Measurements from ENCODE around the gene ABCG2. TPM values are rescaled to one million over a fixed set of nuclear protein-coding genes. Genes with fewer than 3 reads are reported as not detected.

Gene ABCG2
- under 1 TPM; 0.39 to 0.81 TPM for polyA plus RNA-seq

DNA sequence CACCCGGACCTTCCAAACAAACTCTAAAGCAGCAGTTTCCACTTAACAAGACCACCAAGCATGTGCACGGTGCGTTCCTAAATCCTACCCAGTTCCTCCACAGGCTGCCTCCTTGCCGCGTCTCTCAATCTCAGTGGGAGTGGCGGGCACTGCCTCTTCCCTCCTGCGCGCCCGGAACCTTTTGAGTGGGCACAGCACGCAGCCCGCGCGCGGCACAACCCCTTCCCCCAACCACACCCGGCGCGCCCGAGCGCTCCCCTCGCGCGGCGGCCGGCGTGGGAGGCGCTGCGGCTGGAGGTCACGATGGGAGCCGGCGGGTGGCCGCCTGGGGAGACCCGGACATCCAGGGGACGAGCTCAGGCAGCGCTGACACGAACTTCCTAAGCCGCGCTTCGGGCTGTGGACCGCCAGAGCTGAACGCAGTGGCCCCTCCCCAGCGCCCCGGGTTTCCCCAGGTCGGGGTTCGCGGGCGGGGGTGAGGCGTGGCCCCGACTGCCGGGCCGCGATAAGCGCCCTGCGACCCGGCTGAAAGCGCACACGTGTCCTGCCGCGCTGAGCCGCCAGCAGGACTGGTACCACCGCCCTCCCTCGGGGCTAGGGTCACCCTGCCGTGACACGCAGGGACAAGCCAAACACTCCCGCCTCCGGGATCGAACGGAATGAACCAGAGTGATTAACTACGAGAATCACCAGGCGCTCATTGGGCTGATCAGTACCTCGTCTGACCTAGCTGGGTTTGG is at the start of gene ABCG2:
ABCG2 (minus strand) TSS at position 151 of the 740 bp plus-strand sequence. CDS start 18,644 bp downstream, outside the sequence.
- WGBS, 2 donors = 1% methylated on average over 52 to 70 of the region's 70 CpGs
- Histone ChIP-seq H3K27me3 (ENCODE audit: control insufficient read depth in 1 of 2, insufficient read depth in 2 of 2, low read length in 2 of 2) (no peaks in the 10 kb centered on the region), H3K4me3 (ENCODE audit: low read depth in 1 of 2, low read length in 2 of 2) (peak within 1 kb of the TSS; percentile 55 to 57), H3K36me3 (ENCODE audit: control insufficient read depth in 2 of 2, insufficient read depth in 2 of 2, low read length in 1 of 2) (no peaks in the 10 kb centered on the region), H3K9me3 (ENCODE audit: control insufficient read depth in 2 of 2, insufficient read depth in 1 of 2, low read depth in 1 of 2, low read length in 1 of 2) (no peaks in the 10 kb centered on the region), H3K4me1 (ENCODE audit: control insufficient read depth in 2 of 2, insufficient read depth in 2 of 2, low read length in 1 of 2) (no peaks in the 10 kb centered on the region), H3K27ac (ENCODE audit: low read depth in 2 of 2, low read length in 1 of 2) (peak within 1 kb of the TSS in 1 of 2 donors; percentile 34)

DNA sequence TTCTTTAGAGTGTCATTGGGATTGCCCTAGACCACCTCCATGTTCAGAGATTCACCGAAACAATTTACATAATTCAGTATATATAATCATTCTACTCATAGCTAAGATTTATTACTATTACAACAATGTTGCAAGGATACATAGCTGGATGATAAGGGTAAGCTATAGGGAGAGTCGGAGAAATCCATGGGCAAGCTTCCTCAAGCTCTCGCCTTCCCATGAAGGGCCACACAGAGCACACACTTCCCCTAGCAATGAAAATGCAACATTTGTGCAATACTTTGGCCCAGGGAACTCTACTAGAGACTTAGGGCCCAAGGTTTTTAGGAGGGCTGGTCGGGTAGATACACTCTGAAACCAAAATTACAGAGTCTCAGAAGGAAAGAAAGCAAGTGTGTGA is 49.7 kb upstream of the ABCG2 start:
- H3K4me3 ChIP-seq (ENCODE audit: low read depth in 1 of 2, low read length in 2 of 2) = no peak overlapping the region
- no peak overlapping the region for H3K27ac ChIP-seq (ENCODE audit: low read depth in 2 of 2, low read length in 1 of 2)
- no peaks in the 10 kb centered on the region for H3K9me3 ChIP-seq (ENCODE audit: control insufficient read depth in 2 of 2, insufficient read depth in 1 of 2, low read depth in 1 of 2, low read length in 1 of 2)
- H3K4me1 ChIP-seq (ENCODE audit: control insufficient read depth in 2 of 2, insufficient read depth in 2 of 2, low read length in 1 of 2) = no peaks in the 10 kb centered on the region
- 72% methylated on average over 4 of the region's 4 CpGs for WGBS, 2 donors
- H3K27me3 ChIP-seq (ENCODE audit: control insufficient read depth in 1 of 2, insufficient read depth in 2 of 2, low read length in 2 of 2) = no peaks in the 10 kb centered on the region
- H3K36me3 ChIP-seq (ENCODE audit: control insufficient read depth in 2 of 2, insufficient read depth in 2 of 2, low read length in 1 of 2) = no peaks in the 10 kb centered on the region

DNA sequence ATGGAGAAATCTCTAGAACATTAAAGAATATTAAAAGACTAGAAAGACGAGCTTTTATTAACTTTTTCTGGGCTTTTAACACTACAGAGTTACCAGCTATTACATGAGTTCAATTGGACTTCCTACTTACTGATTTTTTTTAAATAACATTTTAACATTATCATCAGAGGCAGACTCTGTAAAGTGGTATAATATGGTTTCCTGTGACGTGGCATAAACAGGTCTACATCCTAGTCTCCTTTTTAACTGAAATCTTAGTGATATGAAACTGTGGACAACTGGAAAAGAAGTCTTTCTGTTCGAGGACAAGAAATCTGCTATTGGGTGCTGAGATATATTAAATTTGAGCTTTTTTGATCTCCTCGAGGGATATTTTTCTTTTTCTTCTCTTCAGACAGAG is 48.7 kb upstream of the ABCG2 start:
- no peaks in the 10 kb centered on the region for H3K27me3 ChIP-seq (ENCODE audit: control insufficient read depth in 1 of 2, insufficient read depth in 2 of 2, low read length in 2 of 2)
- no peaks in the 10 kb centered on the region for H3K36me3 ChIP-seq (ENCODE audit: control insufficient read depth in 2 of 2, insufficient read depth in 2 of 2, low read length in 1 of 2)
- H3K9me3 ChIP-seq (ENCODE audit: control insufficient read depth in 2 of 2, insufficient read depth in 1 of 2, low read depth in 1 of 2, low read length in 1 of 2) = no peaks in the 10 kb centered on the region
- H3K4me3 ChIP-seq (ENCODE audit: low read depth in 1 of 2, low read length in 2 of 2) = no peak overlapping the region
- 72 to 74% methylated on average over 4 of the region's 4 CpGs for WGBS, 2 donors
- no peak overlapping the region for H3K27ac ChIP-seq (ENCODE audit: low read depth in 2 of 2, low read length in 1 of 2)
- H3K4me1 ChIP-seq (ENCODE audit: control insufficient read depth in 2 of 2, insufficient read depth in 2 of 2, low read length in 1 of 2) = no peaks in the 10 kb centered on the region

DNA sequence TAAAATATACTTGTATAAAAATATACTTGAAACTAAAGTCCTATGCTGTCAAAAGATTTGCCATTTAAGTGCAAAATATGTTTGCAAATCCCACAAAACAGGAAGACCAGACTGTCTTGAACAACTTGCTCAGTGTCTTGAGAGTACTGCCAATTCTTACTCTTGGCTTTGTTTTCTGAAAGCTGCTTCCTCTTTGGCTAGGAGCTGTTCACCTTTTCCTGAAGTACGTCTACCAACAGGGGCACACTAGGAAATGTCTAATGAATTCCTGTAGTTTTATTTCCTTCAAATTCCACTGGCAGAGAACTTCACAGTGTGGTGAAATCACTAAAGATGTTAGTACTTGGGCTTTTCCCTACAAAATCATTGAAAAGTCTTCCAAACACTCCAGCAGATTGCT is 46.4 kb upstream of the ABCG2 start:
- Histone ChIP-seq H3K4me1 (ENCODE audit: control insufficient read depth in 2 of 2, insufficient read depth in 2 of 2, low read length in 1 of 2) (no peaks in the 10 kb centered on the region), H3K36me3 (ENCODE audit: control insufficient read depth in 2 of 2, insufficient read depth in 2 of 2, low read length in 1 of 2) (no peaks in the 10 kb centered on the region), H3K9me3 (ENCODE audit: control insufficient read depth in 2 of 2, insufficient read depth in 1 of 2, low read depth in 1 of 2, low read length in 1 of 2) (no peaks in the 10 kb centered on the region), H3K27me3 (ENCODE audit: control insufficient read depth in 1 of 2, insufficient read depth in 2 of 2, low read length in 2 of 2) (no peaks in the 10 kb centered on the region), H3K4me3 (ENCODE audit: low read depth in 1 of 2, low read length in 2 of 2) (no peak overlapping the region), H3K27ac (ENCODE audit: low read depth in 2 of 2, low read length in 1 of 2) (no peak overlapping the region)
- 20 to 21% methylated on average over 1 of the region's 1 CpG for WGBS, 2 donors

DNA sequence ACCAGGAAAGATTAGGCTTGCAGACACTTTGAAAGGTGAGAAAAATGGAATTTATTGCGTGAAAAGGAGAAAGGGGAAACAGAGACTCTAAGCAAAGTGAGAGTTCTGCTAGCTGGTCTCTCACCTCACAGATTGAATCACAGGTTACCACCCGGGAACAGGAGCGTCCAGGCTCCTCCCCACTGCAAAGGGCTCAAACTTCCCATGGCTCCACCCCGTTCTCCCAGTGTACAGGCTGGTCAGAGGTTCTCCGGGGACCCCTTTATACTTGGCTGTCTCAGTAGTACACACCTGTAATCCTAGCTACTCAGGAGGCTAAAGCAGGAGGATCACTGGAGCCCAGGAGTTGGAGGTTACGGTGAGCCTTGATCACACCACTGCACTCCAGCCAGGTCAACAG is 44.0 kb upstream of the ABCG2 start:
- Histone ChIP-seq H3K4me1 (ENCODE audit: control insufficient read depth in 2 of 2, insufficient read depth in 2 of 2, low read length in 1 of 2) (no peaks in the 10 kb centered on the region), H3K4me3 (ENCODE audit: low read depth in 1 of 2, low read length in 2 of 2) (no peak overlapping the region), H3K9me3 (ENCODE audit: control insufficient read depth in 2 of 2, insufficient read depth in 1 of 2, low read depth in 1 of 2, low read length in 1 of 2) (no peaks in the 10 kb centered on the region), H3K36me3 (ENCODE audit: control insufficient read depth in 2 of 2, insufficient read depth in 2 of 2, low read length in 1 of 2) (no peaks in the 10 kb centered on the region), H3K27me3 (ENCODE audit: control insufficient read depth in 1 of 2, insufficient read depth in 2 of 2, low read length in 2 of 2) (no peaks in the 10 kb centered on the region), H3K27ac (ENCODE audit: low read depth in 2 of 2, low read length in 1 of 2) (no peak overlapping the region)
- 77 to 82% methylated on average over 6 of the region's 6 CpGs for WGBS, 2 donors

DNA sequence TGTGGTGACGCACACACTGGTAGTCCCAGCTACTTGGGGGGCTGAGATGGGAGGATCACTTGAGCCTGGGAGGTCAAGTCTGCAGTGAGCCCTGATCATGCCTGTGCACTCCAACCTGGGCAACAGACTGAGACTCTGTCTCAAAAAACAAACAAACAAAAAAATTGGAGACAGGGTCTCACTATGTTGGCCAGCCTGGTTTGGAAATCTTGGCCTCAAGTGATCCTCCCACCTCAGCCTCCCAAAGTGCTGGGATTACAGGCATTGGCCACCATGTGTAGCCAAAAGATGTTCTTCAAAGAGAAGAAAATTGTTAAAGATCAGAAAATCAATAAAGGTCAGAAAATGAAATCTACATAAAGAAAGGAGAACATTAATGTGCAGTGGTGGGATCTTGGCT is 41.7 kb upstream of the ABCG2 start:
- no peaks in the 10 kb centered on the region for H3K9me3 ChIP-seq (ENCODE audit: control insufficient read depth in 2 of 2, insufficient read depth in 1 of 2, low read depth in 1 of 2, low read length in 1 of 2)
- H3K27me3 ChIP-seq (ENCODE audit: control insufficient read depth in 1 of 2, insufficient read depth in 2 of 2, low read length in 2 of 2) = no peaks in the 10 kb centered on the region
- 96 to 100% methylated on average over 1 of the region's 1 CpG for WGBS, 2 donors
- H3K4me3 ChIP-seq (ENCODE audit: low read depth in 1 of 2, low read length in 2 of 2) = no peak overlapping the region
- H3K4me1 ChIP-seq (ENCODE audit: control insufficient read depth in 2 of 2, insufficient read depth in 2 of 2, low read length in 1 of 2) = no peaks in the 10 kb centered on the region
- H3K27ac ChIP-seq (ENCODE audit: low read depth in 2 of 2, low read length in 1 of 2) = no peak overlapping the region
- H3K36me3 ChIP-seq (ENCODE audit: control insufficient read depth in 2 of 2, insufficient read depth in 2 of 2, low read length in 1 of 2) = no peaks in the 10 kb centered on the region

DNA sequence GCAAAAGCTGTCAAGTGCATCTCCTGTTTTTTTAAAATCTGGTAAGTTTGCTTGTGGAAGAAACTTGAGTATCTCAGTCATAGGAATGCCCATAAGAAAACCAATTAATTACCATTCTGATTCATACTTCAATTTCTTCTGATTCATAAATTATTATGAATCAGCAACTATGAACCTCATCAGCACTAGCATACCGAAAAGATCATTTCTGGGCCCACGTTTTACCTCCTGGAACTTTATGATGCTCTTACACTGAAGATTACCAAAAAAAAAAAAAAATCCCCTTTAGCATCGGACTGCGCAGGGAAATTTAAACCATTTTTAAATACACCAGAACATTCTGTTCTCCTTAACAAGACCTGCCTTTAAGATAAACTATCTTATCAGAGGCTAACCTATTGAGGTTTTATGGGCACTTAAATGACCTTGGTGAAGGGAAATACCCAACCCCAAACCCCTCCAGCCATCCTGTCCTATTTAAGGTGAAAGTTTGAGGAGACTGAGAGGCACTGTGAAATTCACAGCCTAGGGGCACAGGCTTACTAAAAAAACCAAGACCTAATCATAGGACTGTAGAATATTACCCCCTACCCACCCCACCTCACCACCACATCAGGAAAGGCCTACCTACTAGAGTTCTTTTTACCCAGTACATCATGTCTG is 38.2 kb upstream of the ABCG2 start:
- no peak overlapping the region for H3K27ac ChIP-seq (ENCODE audit: low read depth in 2 of 2, low read length in 1 of 2)

DNA sequence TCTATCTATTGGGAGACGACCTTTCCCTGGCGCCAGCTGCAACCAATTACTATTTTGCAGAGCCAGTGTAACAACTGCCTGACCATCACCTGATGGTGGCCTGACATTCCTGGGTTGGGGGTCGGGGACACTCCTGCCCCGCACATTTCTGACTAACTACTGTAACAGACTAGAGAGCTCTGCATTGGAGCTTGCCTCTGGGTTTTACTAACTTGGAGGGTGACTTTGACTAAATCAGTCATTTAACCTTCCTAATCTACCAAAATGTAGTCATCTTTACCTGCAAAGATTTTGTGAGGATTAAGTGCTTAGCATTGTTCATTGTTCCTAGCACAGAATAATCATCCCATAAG is 37.5 kb upstream of the ABCG2 start:
- 59 to 74% methylated on average over 4 of the region's 4 CpGs for WGBS, 2 donors
- no peak overlapping the region for H3K4me3 ChIP-seq (ENCODE audit: low read depth in 1 of 2, low read length in 2 of 2)
- H3K9me3 ChIP-seq (ENCODE audit: control insufficient read depth in 2 of 2, insufficient read depth in 1 of 2, low read depth in 1 of 2, low read length in 1 of 2) = no peaks in the 10 kb centered on the region
- no peaks in the 10 kb centered on the region for H3K27me3 ChIP-seq (ENCODE audit: control insufficient read depth in 1 of 2, insufficient read depth in 2 of 2, low read length in 2 of 2)
- H3K4me1 ChIP-seq (ENCODE audit: control insufficient read depth in 2 of 2, insufficient read depth in 2 of 2, low read length in 1 of 2) = no peaks in the 10 kb centered on the region
- no peaks in the 10 kb centered on the region for H3K36me3 ChIP-seq (ENCODE audit: control insufficient read depth in 2 of 2, insufficient read depth in 2 of 2, low read length in 1 of 2)
- H3K27ac ChIP-seq (ENCODE audit: low read depth in 2 of 2, low read length in 1 of 2) = peak overlapping the region in 1 of 2 donors; percentile 21

More for the DNA sequence above, 38.2 kb upstream of the ABCG2 start:
- WGBS, 2 donors = 69 to 81% methylated on average over 4 of the region's 4 CpGs
- H3K4me1 ChIP-seq (ENCODE audit: control insufficient read depth in 2 of 2, insufficient read depth in 2 of 2, low read length in 1 of 2) = no peaks in the 10 kb centered on the region
- no peaks in the 10 kb centered on the region for H3K27me3 ChIP-seq (ENCODE audit: control insufficient read depth in 1 of 2, insufficient read depth in 2 of 2, low read length in 2 of 2)
- no peaks in the 10 kb centered on the region for H3K36me3 ChIP-seq (ENCODE audit: control insufficient read depth in 2 of 2, insufficient read depth in 2 of 2, low read length in 1 of 2)
- H3K4me3 ChIP-seq (ENCODE audit: low read depth in 1 of 2, low read length in 2 of 2) = no peak overlapping the region
- no peaks in the 10 kb centered on the region for H3K9me3 ChIP-seq (ENCODE audit: control insufficient read depth in 2 of 2, insufficient read depth in 1 of 2, low read depth in 1 of 2, low read length in 1 of 2)

DNA sequence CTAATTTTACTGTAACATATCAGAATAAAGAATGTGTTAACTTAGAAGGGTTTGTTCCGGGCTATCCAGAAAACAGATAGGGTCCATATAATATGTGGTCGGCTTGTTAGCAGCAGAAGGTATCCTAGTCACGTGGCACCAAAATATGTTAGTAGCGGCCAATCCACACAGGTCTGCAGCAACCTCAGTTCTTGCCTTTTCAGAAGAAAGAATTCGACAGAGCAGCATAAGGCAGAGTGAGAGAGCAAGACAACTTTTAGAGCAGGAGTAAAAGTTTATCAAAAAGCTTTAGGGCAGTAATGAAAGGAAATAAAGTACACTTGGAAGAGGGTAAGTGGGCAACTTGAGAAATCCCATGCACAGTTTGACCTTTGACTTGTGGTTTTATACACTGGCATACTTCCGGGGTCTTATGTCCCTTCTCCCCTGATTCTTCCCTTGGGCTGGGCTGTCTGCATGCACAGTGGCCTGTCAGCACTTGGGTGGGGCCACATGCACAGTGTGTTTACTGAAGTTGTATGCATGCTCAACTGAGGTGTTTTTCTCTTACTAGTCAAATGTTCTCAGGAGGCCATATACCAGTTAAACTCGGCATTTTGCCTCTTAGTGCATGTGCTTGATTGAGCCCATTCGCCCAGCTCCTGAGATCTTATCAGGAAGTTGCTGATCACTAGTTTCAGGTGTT is 37.0 kb upstream of the ABCG2 start:
- 78 to 80% methylated on average over 8 of the region's 8 CpGs for WGBS, 2 donors
- H3K36me3 ChIP-seq (ENCODE audit: control insufficient read depth in 2 of 2, insufficient read depth in 2 of 2, low read length in 1 of 2) = no peaks in the 10 kb centered on the region
- H3K4me3 ChIP-seq (ENCODE audit: low read depth in 1 of 2, low read length in 2 of 2) = no peak overlapping the region
- peak overlapping the region in 1 of 2 donors; percentile 21 for H3K27ac ChIP-seq (ENCODE audit: low read depth in 2 of 2, low read length in 1 of 2)
- H3K27me3 ChIP-seq (ENCODE audit: control insufficient read depth in 1 of 2, insufficient read depth in 2 of 2, low read length in 2 of 2) = no peaks in the 10 kb centered on the region
- no peaks in the 10 kb centered on the region for H3K9me3 ChIP-seq (ENCODE audit: control insufficient read depth in 2 of 2, insufficient read depth in 1 of 2, low read depth in 1 of 2, low read length in 1 of 2)
- no peaks in the 10 kb centered on the region for H3K4me1 ChIP-seq (ENCODE audit: control insufficient read depth in 2 of 2, insufficient read depth in 2 of 2, low read length in 1 of 2)
